ENCODE results near the gene NACA.

Gene NACA

GRCh38 chr12:56687223-56688128, 37.6 kb downstream of the NACA start:
- peak; percentile 53 for DNase-seq (ENCODE audit: low spot score)

- DNase-seq (ENCODE audit: low spot score): no peak
These were observed 40.2 kb downstream of the NACA start for GRCh38 chr12:56684745-56685359.

- no peak for DNase-seq (ENCODE audit: low spot score)
These were observed 42.8 kb downstream of the NACA start for GRCh38 chr12:56682323-56682722.

GRCh38 chr12:56679883-56680575, 45.1 kb downstream of the NACA start:
- no peak for DNase-seq (ENCODE audit: low spot score)

GRCh38 chr12:56678852-56679251, 46.2 kb downstream of the NACA start:
- DNase-seq (ENCODE audit: low spot score): no peak

DNA sequence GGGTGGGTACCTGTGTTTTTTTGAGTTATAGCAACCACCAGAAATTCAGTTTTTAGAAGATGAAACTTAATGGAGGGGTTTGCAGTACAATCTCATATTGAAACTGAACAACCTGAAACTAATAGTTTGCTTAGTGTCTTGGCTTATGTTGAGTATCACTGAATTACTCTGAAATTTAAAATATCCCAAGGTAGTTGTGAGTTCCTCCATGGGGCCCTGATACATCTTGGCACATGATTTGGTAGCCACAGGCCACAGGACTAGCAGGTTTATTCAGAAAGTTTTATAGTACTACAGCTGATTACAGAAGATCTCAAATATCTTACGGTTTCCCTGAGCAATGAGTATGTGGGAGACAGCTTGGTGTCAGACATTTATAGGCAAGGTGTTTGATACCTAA, 47.4 kb downstream of the NACA start:
- DNase-seq (ENCODE audit: low spot score): no peak

- DNase-seq (ENCODE audit: low spot score): no peak
These were observed 48.1 kb downstream of the NACA start for GRCh38 chr12:56676851-56677580.

DNA sequence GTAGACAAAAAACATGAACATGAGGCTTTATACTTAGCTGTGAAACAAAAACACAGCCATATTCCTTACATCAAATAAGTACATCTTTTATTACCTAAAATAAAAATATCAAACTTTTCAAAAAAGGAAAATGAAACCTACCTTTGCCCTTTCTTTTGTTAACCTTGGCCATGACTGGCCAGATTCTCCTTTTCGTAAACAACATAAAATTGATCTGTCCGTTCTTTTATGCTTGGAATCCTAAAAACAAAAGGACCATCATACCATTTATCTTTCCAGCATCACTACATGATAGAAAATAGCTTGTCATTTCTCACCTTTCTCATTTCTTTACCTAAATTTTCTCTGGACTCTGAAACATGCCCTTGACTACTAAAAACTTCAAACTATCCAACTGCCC, 53.5 kb downstream of the NACA start:
- no peak for DNase-seq (ENCODE audit: low spot score)

DNA sequence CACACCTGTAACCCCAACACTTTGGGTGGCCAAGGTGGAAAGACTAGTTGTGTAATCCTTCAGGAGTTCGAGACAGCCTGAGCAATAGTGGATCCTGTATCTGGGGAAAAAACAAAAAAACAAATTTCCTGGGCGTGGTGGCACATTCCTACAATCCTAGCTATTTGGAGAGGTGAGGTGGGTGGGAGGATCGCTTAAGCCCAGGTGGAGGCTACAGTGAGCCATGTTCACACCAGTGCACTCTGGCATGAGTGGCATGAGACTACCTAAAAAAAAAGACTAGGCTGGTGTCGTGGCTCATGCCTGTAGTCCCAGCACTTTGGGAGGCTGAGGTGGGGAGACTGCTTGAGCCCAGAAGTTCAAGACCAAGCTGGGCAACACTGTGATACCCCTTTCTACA, 54.3 kb downstream of the NACA start:
- DNase-seq (ENCODE audit: low spot score): no peak

- no peak for DNase-seq (ENCODE audit: low spot score)
These were observed 57.0 kb downstream of the NACA start for GRCh38 chr12:56668197-56668457.

All from globus pallidus (tissue), 1 donor.